A673 (cell line): ENCODE data around the gene ZC3H12C. TPM values are rescaled to one million over a fixed set of nuclear protein-coding genes. Genes with fewer than 3 reads are reported as not detected.

Source experiments
- BruUV-seq: library from RNA; stranded (reverse); fragments of 400-500 nt; replicated peaks from 2 replicates; lab custom pipeline; 2021; lab: Mats Ljungman, UMichigan
- CTCF ChIA-PET: fragments of 300-600 bp; sonication (Branson Sonifier 250); formaldehyde crosslinking; loops from one replicate; lab custom pipeline; 2022; ENCODE audit warnings: antibody characterized with exemption; lab: Charles Lee
- POLR2A ChIA-PET: fragments of 300-600 bp; sonication (Branson Sonifier 250); formaldehyde crosslinking; loops from one replicate; lab custom pipeline; 2022; ENCODE audit warnings: antibody characterized with exemption; ENCODE audit not compliant: low non-redundant PET; lab: Charles Lee
- DNase-seq: peaks from one replicate; pipeline ENCODE4 v3.0.0-alpha.2; 2015; ENCODE audit warnings: low spot score
- H3K27ac ChIP-seq: fragments of 200-600 bp; sonication (generic); 2 replicates; pipeline ENCODE4 v1.5.1; 2016; ENCODE audit warnings: mixed run types, low read depth, mild to moderate bottlenecking, mixed read lengths, antibody characterized with exemption, low read length; ENCODE audit not compliant: poor library complexity, severe bottlenecking
- H3K27me3 ChIP-seq: fragments of 200-600 bp; sonication (generic); replicated peaks from 2 replicates; pipeline ENCODE4 v1.6.1; 2017; ENCODE audit warnings: mixed run types, low read depth, mild to moderate bottlenecking, mixed read lengths, antibody characterized with exemption, low read length; ENCODE audit not compliant: insufficient read depth, poor library complexity
- H3K36me3 ChIP-seq: fragments of 200-600 bp; sonication (generic); 2 replicates; pipeline ENCODE4 v1.6.1; 2016; ENCODE audit warnings: mixed run types, mild to moderate bottlenecking, mixed read lengths, antibody characterized with exemption, low read length; ENCODE audit not compliant: insufficient read depth, poor library complexity, severe bottlenecking
- H3K4me1 ChIP-seq: fragments of 200-600 bp; sonication (generic); 2 replicates; pipeline ENCODE4 v1.6.1; 2017; ENCODE audit warnings: mixed run types, mild to moderate bottlenecking, mixed read lengths, antibody characterized with exemption, low read length; ENCODE audit not compliant: insufficient read depth, poor library complexity, severe bottlenecking
- H3K4me3 ChIP-seq: fragments of 200-600 bp; sonication (generic); 2 replicates; pipeline ENCODE4 v1.5.1; 2016; ENCODE audit warnings: low read depth, mixed run types, mild to moderate bottlenecking, mixed read lengths, low read length; ENCODE audit not compliant: poor library complexity, severe bottlenecking
- H3K9me3 ChIP-seq: fragments of 200-600 bp; sonication (generic); 2 replicates; pipeline ENCODE4 v1.6.1; 2016; ENCODE audit warnings: mixed run types, low read depth, mild to moderate bottlenecking, mixed read lengths, antibody characterized with exemption, low read length; ENCODE audit not compliant: poor library complexity, severe bottlenecking
- EZH2 ChIP-seq: fragments of 200-600 bp; sonication (generic); IDR thresholded peaks from 2 replicates; pipeline ENCODE4 v1.6.1; 2017; ENCODE audit warnings: borderline replicate concordance, low read depth, mild to moderate bottlenecking, mixed read lengths, antibody characterized with exemption, low read length; ENCODE audit not compliant: poor library complexity, severe bottlenecking
- intact Hi-C: fragments of 100-400 bp; cut with micrococcal nuclease; formaldehyde crosslinking; loops from one replicate; pipeline ENCODE4 v1.10.0; 2022; ENCODE audit not compliant: unreplicated experiment
- total RNA-seq: library from RNA; stranded (reverse); gene quantifications from 2 replicates; pipeline ENCODE4 v1.2.3, GENCODE V29; 2021
- TF ChIP-seq, protein P1 (sequence below): fragments of 300-800, 200-600 bp; sonication (generic); conservative IDR thresholded peaks from 2 replicates; pipeline ENCODE4 v1.5.1; 2017; ENCODE audit warnings: low read depth, mild to moderate bottlenecking, antibody characterized with exemption, low read length, moderate library complexity, mixed read lengths

ZC3H12C gene
- total RNA-seq, 1 experiment from 2014 or later = 21.7 TPM

GRCh38 chr11:110196241-110196754, 103.1 kb downstream of the ZC3H12C start:
- no peak for TF ChIP-seq EZH2
- TF ChIP-seq, protein P1, sequence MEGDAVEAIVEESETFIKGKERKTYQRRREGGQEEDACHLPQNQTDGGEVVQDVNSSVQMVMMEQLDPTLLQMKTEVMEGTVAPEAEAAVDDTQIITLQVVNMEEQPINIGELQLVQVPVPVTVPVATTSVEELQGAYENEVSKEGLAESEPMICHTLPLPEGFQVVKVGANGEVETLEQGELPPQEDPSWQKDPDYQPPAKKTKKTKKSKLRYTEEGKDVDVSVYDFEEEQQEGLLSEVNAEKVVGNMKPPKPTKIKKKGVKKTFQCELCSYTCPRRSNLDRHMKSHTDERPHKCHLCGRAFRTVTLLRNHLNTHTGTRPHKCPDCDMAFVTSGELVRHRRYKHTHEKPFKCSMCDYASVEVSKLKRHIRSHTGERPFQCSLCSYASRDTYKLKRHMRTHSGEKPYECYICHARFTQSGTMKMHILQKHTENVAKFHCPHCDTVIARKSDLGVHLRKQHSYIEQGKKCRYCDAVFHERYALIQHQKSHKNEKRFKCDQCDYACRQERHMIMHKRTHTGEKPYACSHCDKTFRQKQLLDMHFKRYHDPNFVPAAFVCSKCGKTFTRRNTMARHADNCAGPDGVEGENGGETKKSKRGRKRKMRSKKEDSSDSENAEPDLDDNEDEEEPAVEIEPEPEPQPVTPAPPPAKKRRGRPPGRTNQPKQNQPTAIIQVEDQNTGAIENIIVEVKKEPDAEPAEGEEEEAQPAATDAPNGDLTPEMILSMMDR = no peak
- ChIA-PET CTCF (no interaction called here), POLR2A (no interaction called here)
- H3K4me1 ChIP-seq = peaks cover 48% of the 10 kb centered on the region
- no TSS peak for BruUV-seq
- DNase-seq = peak; percentile 47
- intact Hi-C loops = no loop called here
- H3K4me3 ChIP-seq = no peak overlapping the region
- H3K9me3 ChIP-seq = no peaks in the 10 kb centered on the region
- no peaks in the 10 kb centered on the region for H3K27me3 ChIP-seq
- no peak overlapping the region for H3K27ac ChIP-seq
- no peaks in the 10 kb centered on the region for H3K36me3 ChIP-seq

- POLR2A ChIA-PET = no interaction called here
- Histone ChIP-seq H3K27me3 (no peaks in the 10 kb centered on the region), H3K4me3 (no peak overlapping the region), H3K9me3 (no peaks in the 10 kb centered on the region), H3K27ac (no peak overlapping the region), H3K4me1 (peaks cover 51% of the 10 kb centered on the region), H3K36me3 (no peaks in the 10 kb centered on the region)
- intact Hi-C loops = no loop called here
- no peak for DNase-seq
- CTCF ChIA-PET = no interaction called here
- BruUV-seq = no TSS peak
- TF ChIP-seq, protein P1 = no peak
- no peak for TF ChIP-seq EZH2
Observed at GRCh38 chr11:110196884-110197420, 103.8 kb downstream of the ZC3H12C start.

- Histone ChIP-seq H3K36me3 (no peaks in the 10 kb centered on the region), H3K9me3 (no peaks in the 10 kb centered on the region), H3K27me3 (no peaks in the 10 kb centered on the region), H3K4me3 (no peak overlapping the region), H3K27ac (no peak overlapping the region), H3K4me1 (peaks cover 51% of the 10 kb centered on the region)
- TF ChIP-seq, protein P1 = no peak
- no peak for TF ChIP-seq EZH2
- CTCF ChIA-PET = no interaction called here
- POLR2A ChIA-PET = no interaction called here
- DNase-seq = no peak
- intact Hi-C loops = no loop called here
- no TSS peak for BruUV-seq
Observed at GRCh38 chr11:110198031-110198729, 105.0 kb downstream of the ZC3H12C start.
